H1 (cell line): ENCODE data around the gene FXYD7. TPM values are rescaled to one million over a fixed set of nuclear protein-coding genes. Genes with fewer than 3 reads are reported as not detected.

ENCODE experiments used
- CTCF ChIA-PET: fragments of 300-600 bp; sonication (Branson Sonifier 250); formaldehyde crosslinking; loops from one replicate; lab custom pipeline; 2021; ENCODE audit not compliant: partially characterized antibody; lab: Charles Lee
- POLR2A ChIA-PET: fragments of 300-600 bp; sonication (Branson Sonifier 250); formaldehyde crosslinking; loops from one replicate; lab custom pipeline; 2021; ENCODE audit warnings: inconsistent platforms; ENCODE audit not compliant: partially characterized antibody; lab: Charles Lee
- DNase-seq, 2 experiments: peaks; one replicate each; pipeline versions ENCODE4 v3.0.0 to v3.0.0-alpha.2; 2010 to 2022; ENCODE audit warnings: low spot score in 2 of 2, low read depth in 1 of 2, mixed read lengths in 1 of 2
- FAIRE-seq: peaks from 2 replicates; lab custom pipeline; 2011; peaks lifted over from hg19 to GRCh38; lab: Jason Lieb, UNC
- H2AFZ ChIP-seq: 2 replicates; pipeline ENCODE4 v1.8.1; 2012; ENCODE audit warnings: low read length, inconsistent platforms
- H2AK5ac ChIP-seq: 2 replicates; pipeline ENCODE4 v1.6.1; 2013; ENCODE audit warnings: low read depth, low read length
- H2BK120ac ChIP-seq: replicated peaks from 2 replicates; pipeline ENCODE3; 2013; ENCODE audit warnings: low read depth, low read length, inconsistent platforms
- H2BK12ac ChIP-seq: 2 replicates; pipeline ENCODE4 v1.6.1; 2013; ENCODE audit warnings: low read depth, low read length
- H2BK15ac ChIP-seq: 2 replicates; pipeline ENCODE4 v1.6.1; 2013; ENCODE audit warnings: low read length
- H2BK20ac ChIP-seq: 2 replicates; pipeline ENCODE4 v1.6.1; 2013; ENCODE audit warnings: low read length
- H2BK5ac ChIP-seq: 2 replicates; pipeline ENCODE4 v1.6.1; 2013; ENCODE audit warnings: low read depth, low read length
- H3K14ac ChIP-seq: 2 replicates; pipeline ENCODE4 v1.6.1; 2013; ENCODE audit warnings: inconsistent platforms; ENCODE audit not compliant: insufficient read length
- H3K18ac ChIP-seq: 2 replicates; pipeline ENCODE4 v1.6.1; 2013; ENCODE audit warnings: low read length; ENCODE audit errors: extremely low read depth
- H3K23ac ChIP-seq: 2 replicates; pipeline ENCODE4 v1.6.1; 2013; ENCODE audit warnings: inconsistent platforms; ENCODE audit not compliant: insufficient read length
- H3K23me2 ChIP-seq: 2 replicates; pipeline ENCODE4 v1.6.1; 2013; ENCODE audit warnings: low read depth, low read length
- H3K27ac ChIP-seq: 2 replicates; pipeline ENCODE4 v1.6.1; 2011; ENCODE audit warnings: low read depth, low read length, inconsistent platforms
- H3K27me3 ChIP-seq, 4 experiments: replicated peaks in 1 of 4; 1 replicate in 1 of 4; 2 replicates in 3 of 4; pipeline versions ENCODE4 v1.6.1 to v1.8.1; 2011 to 2013; ENCODE audit warnings: low read length in 3 of 4, mild to moderate bottlenecking in 3 of 4, inconsistent platforms in 2 of 4, mixed read lengths in 2 of 4, moderate library complexity in 1 of 4; ENCODE audit not compliant: control insufficient read depth in 3 of 4, insufficient read depth in 3 of 4; ENCODE audit errors: extremely low read depth in 1 of 4
- H3K36me3 ChIP-seq, 4 experiments: 2 replicates each; pipeline versions ENCODE4 v1.6.1 to v1.8.1; 2011 to 2013; ENCODE audit warnings: mild to moderate bottlenecking in 4 of 4, low read length in 3 of 4, moderate library complexity in 2 of 4, control low read depth in 1 of 4, inconsistent platforms in 1 of 4; ENCODE audit not compliant: insufficient read depth in 4 of 4, control insufficient read depth in 2 of 4
- H3K4ac ChIP-seq: replicated peaks from 2 replicates; pipeline ENCODE3; 2013; ENCODE audit warnings: low read length, low read depth, mixed read lengths, inconsistent platforms; ENCODE audit not compliant: insufficient read length
- H3K4me1 ChIP-seq, 4 experiments: replicated peaks in 1 of 4; 1 replicate in 1 of 4; 2 replicates in 3 of 4; pipeline versions ENCODE4 v1.6.1 to v1.8.1; 2011 to 2013; ENCODE audit warnings: low read length in 3 of 4, inconsistent platforms in 2 of 4, mixed read lengths in 1 of 4; ENCODE audit not compliant: insufficient read depth in 4 of 4, control insufficient read depth in 3 of 4
- H3K4me2 ChIP-seq, 2 experiments: 2 replicates each; pipeline versions ENCODE4 v1.6.1 to v1.8.1; 2011 to 2013; ENCODE audit warnings: low read depth in 2 of 2, low read length in 2 of 2, control low read depth in 1 of 2, inconsistent platforms in 1 of 2, mild to moderate bottlenecking in 1 of 2; ENCODE audit not compliant: insufficient read depth in 1 of 2
- H3K4me3 ChIP-seq, 4 experiments: fragments of 200-600, 300-600 bp in 1 of 4; sonication (generic), shearing (Covaris generic), sonication (Bioruptor Twin) in 1 of 4; 2 replicates each; pipeline versions ENCODE4 v1.5.1 to v1.8.1; 2011 to 2016; ENCODE audit warnings: low read length in 4 of 4, low read depth in 3 of 4, control low read depth in 2 of 4, inconsistent platforms in 2 of 4, mild to moderate bottlenecking in 2 of 4, mixed read lengths in 1 of 4, moderate library complexity in 1 of 4; ENCODE audit not compliant: insufficient read depth in 2 of 4; ENCODE audit errors: extremely low read depth in 1 of 4
- H3K56ac ChIP-seq: replicated peaks from 2 replicates; pipeline ENCODE3; 2013; ENCODE audit warnings: low read depth, mild to moderate bottlenecking, mixed read lengths, low read length, inconsistent platforms; ENCODE audit not compliant: insufficient read length
- H3K79me1 ChIP-seq: 2 replicates; pipeline ENCODE4 v1.6.1; 2013; ENCODE audit warnings: low read depth, low read length, control low read depth
- H3K79me2 ChIP-seq, 2 experiments: 2 replicates each; pipeline versions ENCODE4 v1.6.1 to v1.8.1; 2012 to 2013; ENCODE audit warnings: low read length in 2 of 2, mild to moderate bottlenecking in 2 of 2, inconsistent platforms in 1 of 2; ENCODE audit not compliant: insufficient read depth in 2 of 2, control insufficient read depth in 1 of 2
- H3K9ac ChIP-seq, 4 experiments: replicated peaks in 1 of 4; 1 replicate in 1 of 4; 2 replicates in 3 of 4; pipeline versions ENCODE4 v1.6.1 to v1.8.1; 2011 to 2013; ENCODE audit warnings: low read depth in 3 of 4, low read length in 3 of 4, control low read depth in 2 of 4, mild to moderate bottlenecking in 2 of 4, moderate library complexity in 2 of 4, inconsistent platforms in 1 of 4; ENCODE audit errors: extremely low read depth in 1 of 4
- H3K9me3 ChIP-seq, 2 experiments: 2 replicates each; pipeline versions ENCODE4 v1.6.1 to v1.8.1; 2012 to 2013; ENCODE audit warnings: mild to moderate bottlenecking in 2 of 2, moderate library complexity in 2 of 2, control low read depth in 1 of 2, inconsistent platforms in 1 of 2, low read depth in 1 of 2, low read length in 1 of 2, mixed read lengths in 1 of 2; ENCODE audit not compliant: insufficient read depth in 2 of 2
- H4K20me1 ChIP-seq, 2 experiments: replicated peaks in 1 of 2; 2 replicates each; pipeline versions ENCODE3 to v1.8.1; 2011 to 2013; ENCODE audit warnings: inconsistent platforms in 2 of 2, low read length in 2 of 2, mild to moderate bottlenecking in 1 of 2; ENCODE audit not compliant: insufficient read depth in 2 of 2, control insufficient read depth in 1 of 2
- H4K5ac ChIP-seq: 2 replicates; pipeline ENCODE4 v1.6.1; 2013; ENCODE audit warnings: low read length, low read depth, mixed read lengths, inconsistent platforms; ENCODE audit not compliant: insufficient read length
- H4K8ac ChIP-seq: 2 replicates; pipeline ENCODE4 v1.8.0; 2013; ENCODE audit warnings: mild to moderate bottlenecking, moderate library complexity, low read length, inconsistent platforms; ENCODE audit not compliant: insufficient read depth; ENCODE audit errors: extremely low read depth
- H4K91ac ChIP-seq: replicated peaks from 2 replicates; pipeline ENCODE3; 2013; ENCODE audit warnings: low read length, mixed read lengths, inconsistent platforms; ENCODE audit not compliant: insufficient read length
- POLR2A ChIP-seq, 2 experiments: IDR thresholded peaks; 1 replicate in 1 of 2; 2 replicates in 1 of 2; pipeline ENCODE4 v1.6.1; 2011; ENCODE audit warnings: low read depth in 2 of 2, low read length in 2 of 2, mild to moderate bottlenecking in 2 of 2; ENCODE audit errors: control extremely low read depth in 1 of 2
- POLR2AphosphoS5 ChIP-seq: IDR thresholded peaks from 2 replicates; pipeline ENCODE4 v1.6.1; 2011; ENCODE audit warnings: low read depth, low read length
- RNF2 ChIP-seq: fragments of 200-900, 300-1000 bp; sonication (generic); IDR thresholded peaks from 2 replicates; pipeline ENCODE4 v1.7.1; 2016; ENCODE audit warnings: borderline replicate concordance, low read depth, mild to moderate bottlenecking, antibody characterized with exemption, low read length; ENCODE audit not compliant: poor library complexity, severe bottlenecking; ENCODE audit errors: missing control alignments
- SAP30 ChIP-seq: fragments of 300-600 bp; sonication (generic); IDR thresholded peaks from 2 replicates; pipeline ENCODE4 v1.7.1; 2012; ENCODE audit warnings: low read length, moderate library complexity, mild to moderate bottlenecking, inconsistent platforms; ENCODE audit not compliant: insufficient read depth, insufficient replicate concordance
- SIX5 ChIP-seq: IDR thresholded peaks from 2 replicates; pipeline ENCODE4 v1.6.1; 2011; ENCODE audit warnings: mild to moderate bottlenecking, low read depth, low read length
- TAF7 ChIP-seq: optimal IDR thresholded peaks from 2 replicates; pipeline ENCODE3; 2011; ENCODE audit warnings: low read depth, mild to moderate bottlenecking, inconsistent platforms, low read length, moderate library complexity, borderline replicate concordance
- TBP ChIP-seq: IDR thresholded peaks from 2 replicates; pipeline ENCODE4 v1.6.1; 2011; ENCODE audit warnings: low read depth, low read length, improper control_type of control experiment
- WGBS, 2 experiments: shearing (Covaris generic) in 1 of 2; methylation state at CpG; one replicate each; pipeline versions ENCODE4 v1.1.6 to v1.1.7; 2013 to 2015; ENCODE audit warnings: low lambda C conversion rate in 2 of 2, mixed read lengths in 2 of 2, inconsistent platforms in 1 of 2, low coverage in 1 of 2, missing lambda C conversion rate in 1 of 2; ENCODE audit not compliant: insufficient replicate concordance in 2 of 2, insufficient coverage in 1 of 2, insufficient read length in 1 of 2; ENCODE audit errors: extremely low coverage in 1 of 2, missing lambda C conversion rate in 1 of 2; 5-methylcytosine and 5-hydroxymethylcytosine counted together
- polyA plus RNA-seq, 7 experiments: library from polyadenylated mRNA; depleted of rRNA in 3 of 7; stranded (reverse) in 5 of 7; unstranded in 2 of 7; fragments of >200 nt in 5 of 7; fragments of 200-250 nt in 2 of 7; gene quantifications; 1 replicate in 5 of 7; 2 replicates in 1 of 7; 4 replicates in 1 of 7; pipeline versions ENCODE4 v1.2.1 to v1.2.3, GENCODE V29; 2011 to 2013; ENCODE audit warnings: missing spikeins in 2 of 7, mixed read lengths in 2 of 7
- total RNA-seq: library from RNA; stranded (reverse); fragmentation: NEBNext Ultra II Directional; extraction: Animal tissue kit (Norgen Biotek cat#: 25700); gene quantifications from 2 replicates; pipeline ENCODE4 v1.2.1, GENCODE V29; 2021

FXYD7 gene
- total and polyA plus RNA-seq, 2 of the 8 experiments (the other 6 are each of a cell fraction or from before 2014, with no cell fraction given), result 12.1 to 14.3 TPM

GRCh38 chr19:35151273-35152065, 8.4 kb downstream of the FXYD7 start:
- Histone ChIP-seq H2BK12ac (peak overlapping the region; percentile 71; the same call in 1 of the 2 replicates), H4K5ac (peak overlapping the region; percentile 23), H3K23me2 (peaks cover 9% of the 10 kb centered on the region; the same call in 1 of the 2 replicates), H4K20me1 (peaks cover 0 to 4% of the 10 kb centered on the region in 2 experiments), H3K36me3 (no peaks in the 10 kb centered on the region), H3K9me3 (no peaks in the 10 kb centered on the region), H2AK5ac (peak overlapping the region; percentile 82; the same call in 1 of the 2 replicates), H3K56ac (no peak overlapping the region), H2BK15ac (0 out of 2 replicates have a peak overlapping the region, but pooled peaks have one; percentile 32), H3K79me1 (peaks cover 6% of the 10 kb centered on the region), H3K4ac (peak overlapping the region; percentile 30), H3K4me3 (no peak overlapping the region), H2AFZ (no peak overlapping the region), H4K8ac (no peak overlapping the region), H3K23ac (no peak overlapping the region), H3K27me3 (peaks cover 0 to 5% (median 3%) of the 10 kb centered on the region in 4 experiments; a peak in 3 of 7 replicates), H3K14ac (no peak overlapping the region), H3K9ac (no peak overlapping the region), H4K91ac (peak overlapping the region; percentile 88), H2BK120ac (no peak overlapping the region), H2BK20ac (peak overlapping the region; percentile 38), H3K27ac (0 out of 2 replicates have a peak overlapping the region, but pooled peaks have one; percentile 5), H2BK5ac (peak overlapping the region; percentile 68; the same call in 1 of the 2 replicates), H3K4me2 (peak overlapping the region in 1 of 2 experiments; percentile 82; a peak in 2 of 4 replicates), H3K79me2 (peaks cover 0 to 11% of the 10 kb centered on the region in 2 experiments; a peak in 1 of 4 replicates), H3K4me1 (peaks cover 4 to 28% (median 19%) of the 10 kb centered on the region in 4 experiments), H3K18ac (peak overlapping the region; percentile 43)
- CTCF ChIA-PET, result interaction anchor here (0.6 to 4.3 kb wide), 13 partner anchors 9 to 108 kb away, joined by 3 to 60 read pairs (median 4); partner anchors contain the start of genes FXYD7 and LGI4
- FAIRE-seq (no peak), DNase-seq (no peak)
- WGBS, 2 experiments, result 79% methylated on average over 15 of the region's 20 CpGs; no CpG with 5 or more reads in 1 of the 2 experiments
- POLR2A ChIA-PET, result interaction anchor here (1.1 to 5.6 kb wide), 7 partner anchors 8 to 102 kb away, joined by 3 to 67 read pairs (median 5); partner anchors contain the start of gene FXYD7
- TF ChIP-seq SAP30, result no peak
- peak in 1 of 2 experiments; percentile 51; a peak in 1 of 3 replicates for TF ChIP-seq POLR2A (IDR thresholded peaks at IDR 0.05; ENCODE audit: control extremely low read depth in 1 of 2, low read depth in 2 of 2, low read length in 2 of 2)
- TF ChIP-seq RNF2, result no peak
- 0 out of 2 replicates have a peak, but pooled peaks have one; percentile 21 for TF ChIP-seq TBP
- no peak for TF ChIP-seq SIX5
- TF ChIP-seq POLR2AphosphoS5, result peak; percentile 50; the same call in 1 of the 2 replicates
- TF ChIP-seq TAF7, result peak; percentile 84
